K562 treated with DMSO at 1 percent for 48 hours (cell line): ENCODE measurements around the gene ATM. TPM values are rescaled to one million over a fixed set of nuclear protein-coding genes. Genes with fewer than 3 reads are reported as not detected.

Experiments
- total RNA-seq: library from RNA; unstranded; fragments of 300-600 nt; gene quantifications from 2 replicates; pipeline ENCODE4 v1.2.3, GENCODE V29; 2022; ENCODE audit warnings: low replicate concordance; ENCODE audit errors: extremely low read depth

Gene ATM, protein sequence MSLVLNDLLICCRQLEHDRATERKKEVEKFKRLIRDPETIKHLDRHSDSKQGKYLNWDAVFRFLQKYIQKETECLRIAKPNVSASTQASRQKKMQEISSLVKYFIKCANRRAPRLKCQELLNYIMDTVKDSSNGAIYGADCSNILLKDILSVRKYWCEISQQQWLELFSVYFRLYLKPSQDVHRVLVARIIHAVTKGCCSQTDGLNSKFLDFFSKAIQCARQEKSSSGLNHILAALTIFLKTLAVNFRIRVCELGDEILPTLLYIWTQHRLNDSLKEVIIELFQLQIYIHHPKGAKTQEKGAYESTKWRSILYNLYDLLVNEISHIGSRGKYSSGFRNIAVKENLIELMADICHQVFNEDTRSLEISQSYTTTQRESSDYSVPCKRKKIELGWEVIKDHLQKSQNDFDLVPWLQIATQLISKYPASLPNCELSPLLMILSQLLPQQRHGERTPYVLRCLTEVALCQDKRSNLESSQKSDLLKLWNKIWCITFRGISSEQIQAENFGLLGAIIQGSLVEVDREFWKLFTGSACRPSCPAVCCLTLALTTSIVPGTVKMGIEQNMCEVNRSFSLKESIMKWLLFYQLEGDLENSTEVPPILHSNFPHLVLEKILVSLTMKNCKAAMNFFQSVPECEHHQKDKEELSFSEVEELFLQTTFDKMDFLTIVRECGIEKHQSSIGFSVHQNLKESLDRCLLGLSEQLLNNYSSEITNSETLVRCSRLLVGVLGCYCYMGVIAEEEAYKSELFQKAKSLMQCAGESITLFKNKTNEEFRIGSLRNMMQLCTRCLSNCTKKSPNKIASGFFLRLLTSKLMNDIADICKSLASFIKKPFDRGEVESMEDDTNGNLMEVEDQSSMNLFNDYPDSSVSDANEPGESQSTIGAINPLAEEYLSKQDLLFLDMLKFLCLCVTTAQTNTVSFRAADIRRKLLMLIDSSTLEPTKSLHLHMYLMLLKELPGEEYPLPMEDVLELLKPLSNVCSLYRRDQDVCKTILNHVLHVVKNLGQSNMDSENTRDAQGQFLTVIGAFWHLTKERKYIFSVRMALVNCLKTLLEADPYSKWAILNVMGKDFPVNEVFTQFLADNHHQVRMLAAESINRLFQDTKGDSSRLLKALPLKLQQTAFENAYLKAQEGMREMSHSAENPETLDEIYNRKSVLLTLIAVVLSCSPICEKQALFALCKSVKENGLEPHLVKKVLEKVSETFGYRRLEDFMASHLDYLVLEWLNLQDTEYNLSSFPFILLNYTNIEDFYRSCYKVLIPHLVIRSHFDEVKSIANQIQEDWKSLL (N-terminal part only)
- not detected in 2 replicates for total RNA-seq

DNA sequence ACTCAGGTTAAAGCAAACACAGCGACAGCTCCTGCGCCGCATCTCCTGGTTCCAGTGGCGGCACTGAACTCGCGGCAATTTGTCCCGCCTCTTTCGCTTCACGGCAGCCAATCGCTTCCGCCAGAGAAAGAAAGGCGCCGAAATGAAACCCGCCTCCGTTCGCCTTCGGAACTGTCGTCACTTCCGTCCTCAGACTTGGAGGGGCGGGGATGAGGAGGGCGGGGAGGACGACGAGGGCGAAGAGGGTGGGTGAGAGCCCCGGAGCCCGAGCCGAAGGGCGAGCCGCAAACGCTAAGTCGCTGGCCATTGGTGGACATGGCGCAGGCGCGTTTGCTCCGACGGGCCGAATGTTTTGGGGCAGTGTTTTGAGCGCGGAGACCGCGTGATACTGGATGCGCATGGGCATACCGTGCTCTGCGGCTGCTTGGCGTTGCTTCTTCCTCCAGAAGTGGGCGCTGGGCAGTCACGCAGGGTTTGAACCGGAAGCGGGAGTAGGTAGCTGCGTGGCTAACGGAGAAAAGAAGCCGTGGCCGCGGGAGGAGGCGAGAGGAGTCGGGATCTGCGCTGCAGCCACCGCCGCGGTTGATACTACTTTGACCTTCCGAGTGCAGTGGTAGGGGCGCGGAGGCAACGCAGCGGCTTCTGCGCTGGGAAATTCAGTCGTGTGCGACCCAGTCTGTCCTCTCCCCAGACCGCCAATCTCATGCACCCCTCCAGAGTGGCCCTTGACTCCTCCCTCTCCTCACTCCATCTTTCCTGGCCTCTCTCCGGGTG lies at the start of gene ATM, which contains the start of gene NPAT:
TSS of gene ATM (plus strand) at position 494 of the 774 bp plus-strand sequence. CDS start 4,558 bp downstream, outside the sequence.
TSS of gene NPAT (minus strand) at position 65 of the 774 bp plus-strand sequence. CDS start 102 bp downstream, outside the sequence.

Other genes starting within 250 kb of the ATM start
- not detected in 2 replicates for gene CUL5, start 214.2 kb upstream of the ATM start, total RNA-seq
- gene ACAT1, start 101.5 kb upstream of the ATM start, total RNA-seq = not detected in 2 replicates
- gene NPAT, start 429 bp upstream of the ATM start, total RNA-seq = not detected in 2 replicates
- gene C11orf65, start 244.5 kb downstream of the ATM start, total RNA-seq = not detected in 2 replicates